Mammary epithelial cell (primary cell): ENCODE results near the gene THAP10.

Experiments
- EZH2 ChIP-seq: IDR thresholded peaks from 2 replicates; pipeline ENCODE4 v1.6.1; 2012; ENCODE audit warnings: low read length, inconsistent platforms, borderline replicate concordance
- TF ChIP-seq, protein P1 (sequence below), 2 donors: IDR thresholded peaks in 1 of 2; conservative IDR thresholded peaks in 1 of 2; 2 replicates each; pipeline ENCODE4 v1.5.1; 2011 to 2012; ENCODE audit warnings: inconsistent platforms in 2 of 2, low read length in 2 of 2, mild to moderate bottlenecking in 2 of 2, control low read depth in 1 of 2, low read depth in 1 of 2; ENCODE audit not compliant: insufficient read depth in 1 of 2; ENCODE audit errors: extremely low read depth in 1 of 2

DNA sequence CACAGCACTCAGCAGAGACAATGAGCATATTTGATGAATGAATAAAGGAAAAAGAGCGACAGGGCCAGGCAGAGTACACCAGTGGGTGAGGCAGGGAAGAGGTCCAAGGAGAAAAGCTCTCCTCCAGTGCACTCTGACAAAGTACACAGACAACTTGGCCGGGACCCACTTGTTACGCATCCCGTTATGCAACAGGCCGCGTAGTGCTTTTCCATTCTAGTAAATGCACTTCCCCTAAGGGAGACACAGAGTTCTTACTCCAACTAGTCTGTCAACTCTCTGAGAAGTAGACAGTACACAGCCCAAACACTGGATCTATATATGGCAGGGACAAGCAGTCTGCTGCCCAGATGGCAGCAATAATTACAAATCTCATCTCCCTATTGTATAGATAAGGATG is 56.8 kb downstream of the THAP10 start:
- TF ChIP-seq, protein P1, sequence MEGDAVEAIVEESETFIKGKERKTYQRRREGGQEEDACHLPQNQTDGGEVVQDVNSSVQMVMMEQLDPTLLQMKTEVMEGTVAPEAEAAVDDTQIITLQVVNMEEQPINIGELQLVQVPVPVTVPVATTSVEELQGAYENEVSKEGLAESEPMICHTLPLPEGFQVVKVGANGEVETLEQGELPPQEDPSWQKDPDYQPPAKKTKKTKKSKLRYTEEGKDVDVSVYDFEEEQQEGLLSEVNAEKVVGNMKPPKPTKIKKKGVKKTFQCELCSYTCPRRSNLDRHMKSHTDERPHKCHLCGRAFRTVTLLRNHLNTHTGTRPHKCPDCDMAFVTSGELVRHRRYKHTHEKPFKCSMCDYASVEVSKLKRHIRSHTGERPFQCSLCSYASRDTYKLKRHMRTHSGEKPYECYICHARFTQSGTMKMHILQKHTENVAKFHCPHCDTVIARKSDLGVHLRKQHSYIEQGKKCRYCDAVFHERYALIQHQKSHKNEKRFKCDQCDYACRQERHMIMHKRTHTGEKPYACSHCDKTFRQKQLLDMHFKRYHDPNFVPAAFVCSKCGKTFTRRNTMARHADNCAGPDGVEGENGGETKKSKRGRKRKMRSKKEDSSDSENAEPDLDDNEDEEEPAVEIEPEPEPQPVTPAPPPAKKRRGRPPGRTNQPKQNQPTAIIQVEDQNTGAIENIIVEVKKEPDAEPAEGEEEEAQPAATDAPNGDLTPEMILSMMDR (conservative IDR thresholded peaks at IDR 0.05 in 1 of 2, IDR thresholded peaks at IDR 0.05 in 1 of 2; ENCODE audit: extremely low read depth in 1 of 2, insufficient read depth in 1 of 2, low read depth in 1 of 2, low read length in 2 of 2): no peak
- no peak for TF ChIP-seq EZH2
